Gastrocnemius medialis (tissue), 4 donors: ENCODE data around the gene TMEM8B. TPM values are rescaled to one million over a fixed set of nuclear protein-coding genes. Genes with fewer than 3 reads are reported as not detected.

Experiments
- ATAC-seq, 2 donors: fragments of 150-250 bp; one replicate each; pipeline ENCODE4 v1.9.1; 2016
- DNase-seq, 2 donors: peaks; one replicate each; pipeline ENCODE4 v3.0.0-alpha.2; 2019
- H3K27ac ChIP-seq, 4 donors: fragments of 200-600 bp; sonication (generic); 1 replicate in 1 of 4; 2 replicates in 3 of 4; pipeline ENCODE4 v1.5.1; 2016 to 2018; ENCODE audit warnings: mild to moderate bottlenecking in 2 of 4, moderate library complexity in 1 of 4
- H3K27me3 ChIP-seq, 3 donors: fragments of 200-600 bp; sonication (generic) in 2 of 3; 1 replicate in 1 of 3; 2 replicates in 2 of 3; pipeline versions ENCODE4 v1.5.1 to v1.6.0; 2016 to 2019; ENCODE audit warnings: mild to moderate bottlenecking in 1 of 3, moderate library complexity in 1 of 3
- H3K36me3 ChIP-seq, 2 donors: fragments of 200-600 bp; sonication (generic) in 1 of 2; one replicate each; pipeline ENCODE4 v1.5.1; 2017 to 2018
- H3K4me1 ChIP-seq, 2 donors: fragments of 200-600 bp; sonication (generic) in 1 of 2; one replicate each; pipeline ENCODE4 v1.5.1; 2016 to 2017; ENCODE audit warnings: mild to moderate bottlenecking in 2 of 2
- H3K4me3 ChIP-seq, 4 donors: fragments of 200-600 bp; sonication (generic) in 3 of 4; 1 replicate in 1 of 4; 2 replicates in 3 of 4; pipeline ENCODE4 v1.5.1; 2016 to 2019; ENCODE audit warnings: mild to moderate bottlenecking in 2 of 4
- H3K9me3 ChIP-seq, 3 donors: fragments of 200-600 bp; sonication (generic) in 2 of 3; 1 replicate in 1 of 3; 2 replicates in 2 of 3; pipeline ENCODE4 v1.5.1; 2016 to 2019
- CTCF ChIP-seq, 5 experiments: fragments of 450-650 bp in 3 of 5; fragments of 200-600 bp in 2 of 5; sonication (generic) in 2 of 5; IDR thresholded peaks in 4 of 5; conservative IDR thresholded peaks in 1 of 5; 1 replicate in 4 of 5; 2 replicates in 1 of 5; pipeline ENCODE4 v1.5.1; 2016 to 2019; ENCODE audit warnings: antibody characterized with exemption in 5 of 5, mild to moderate bottlenecking in 3 of 5, moderate library complexity in 3 of 5
- POLR2A ChIP-seq, 2 donors: fragments of 450-650 bp; IDR thresholded peaks; one replicate each; pipeline ENCODE4 v1.6.1; 2017; ENCODE audit warnings: antibody characterized with exemption in 2 of 2, mild to moderate bottlenecking in 2 of 2, moderate library complexity in 2 of 2
- in situ Hi-C, 4 donors: fragments of 200-750 bp; cut with MboI; loops; one replicate each; pipeline versions ENCODE4 v1.15.0 to v1.8.0; 2017; ENCODE audit warnings: low sequenced_read_pairs in 4 of 4
- intact Hi-C: fragments of 100-400 bp; cut with DNase I; formaldehyde crosslinking; loops from one replicate; pipeline ENCODE4 v1.15.1; 2023; ENCODE audit warnings: low total_unique reads
- total RNA-seq, 4 donors: library from RNA; depleted of rRNA; stranded (reverse); fragments of >200 nt; gene quantifications; one replicate each; pipeline versions ENCODE4 v1.1.0 to v1.2.3, GENCODE V29; 2016

The TMEM8B gene
- total RNA-seq, 4 donors from 2014 or later = 1.9 to 6.4 (median 6.1) TPM

GRCh38 chr9:35790025-35790384, 39.0 kb upstream of the TMEM8B start:
- in situ Hi-C loops = loop anchor here in 2 of 4 donors (5.0 to 10.0 kb wide), 2 partner anchors 85 to 92 kb away; partner anchors contain the start of gene OR13J1 (in 1 of the 2)

GRCh38 chr9:35790385-35791296, 38.4 kb upstream of the TMEM8B start:
- peak; percentile 63 to 71 for DNase-seq
- Histone ChIP-seq H3K4me3 (peak overlapping the region; percentile 67 to 73 (median 69)), H3K36me3 (no peaks in the 10 kb centered on the region), H3K27me3 (no peaks in the 10 kb centered on the region), H3K27ac (peak overlapping the region; percentile 81 to 88 (median 84)), H3K9me3 (no peaks in the 10 kb centered on the region), H3K4me1 (peaks cover 29 to 34% of the 10 kb centered on the region in 2 donors)
- TF ChIP-seq POLR2A (IDR thresholded peaks at IDR 0.05) = no peak
- peak; percentile 80 to 92 (median 85) for TF ChIP-seq CTCF (IDR thresholded peaks at IDR 0.05 in 4 of 5, conservative IDR thresholded peaks at IDR 0.05 in 1 of 5)
- peak; percentile 80 to 84 for ATAC-seq
- in situ Hi-C loops = loop anchor here in 2 of 4 donors (5.0 to 10.0 kb wide), 2 partner anchors 84 to 92 kb away; partner anchors contain the start of gene OR13J1 (in 1 of the 2)
- intact Hi-C loops = loop anchor here (1.0 kb wide), 3 partner anchors 22 to 92 kb away; partner anchors contain the start of gene SPAG8

More at GRCh38 chr9:35790025-35790384, 39.0 kb upstream of the TMEM8B start:
- Histone ChIP-seq H3K36me3 (no peaks in the 10 kb centered on the region), H3K27me3 (no peaks in the 10 kb centered on the region), H3K9me3 (no peaks in the 10 kb centered on the region), H3K27ac (no peak overlapping the region), H3K4me3 (no peak overlapping the region), H3K4me1 (peaks cover 29 to 34% of the 10 kb centered on the region in 2 donors)
- ATAC-seq (no peak), DNase-seq (no peak)
- no peak for TF ChIP-seq POLR2A (IDR thresholded peaks at IDR 0.05)
- TF ChIP-seq CTCF (IDR thresholded peaks at IDR 0.05 in 4 of 5, conservative IDR thresholded peaks at IDR 0.05 in 1 of 5) = no peak
- intact Hi-C loops = loop anchor here (1.0 kb wide), 2 partner anchors 36 to 92 kb away; no protein-coding TSS in a partner anchor

GRCh38 chr9:35791297-35791921, 37.6 kb upstream of the TMEM8B start, which contains the start of gene NPR2:
Gene NPR2 (plus strand): TSS chr9:35791591. CDS start chr9:35792409, 818 bp downstream.
- DNase-seq = peak in 1 of 2 donors; percentile 47
- no peak for TF ChIP-seq CTCF (IDR thresholded peaks at IDR 0.05 in 4 of 5, conservative IDR thresholded peaks at IDR 0.05 in 1 of 5)
- peak in 1 of 2 donors; percentile 38 for TF ChIP-seq POLR2A (IDR thresholded peaks at IDR 0.05)
- peak; percentile 57 to 64 for ATAC-seq
- Histone ChIP-seq H3K4me3 (peak within 1 kb of the TSS; percentile 67 to 73 (median 69)), H3K27ac (peak within 1 kb of the TSS; percentile 81 to 88 (median 84)), H3K27me3 (no peaks in the 10 kb centered on the region), H3K4me1 (peaks cover 29 to 34% of the 10 kb centered on the region in 2 donors), H3K36me3 (no peaks in the 10 kb centered on the region), H3K9me3 (no peaks in the 10 kb centered on the region)
- in situ Hi-C loops (loop anchor here in 2 of 4 donors (5.0 to 10.0 kb wide), 2 partner anchors 83 to 91 kb away; partner anchors contain the start of gene OR13J1 (in 1 of the 2)), intact Hi-C loops (loop anchor here (1.0 kb wide), 1 partner anchor 21 kb away; the partner anchor contains the start of gene SPAG8)

GRCh38 chr9:35792024-35792813, 36.8 kb upstream of the TMEM8B start:
- Histone ChIP-seq H3K4me1 (peaks cover 29 to 34% of the 10 kb centered on the region in 2 donors), H3K36me3 (no peaks in the 10 kb centered on the region), H3K9me3 (no peaks in the 10 kb centered on the region), H3K27me3 (no peaks in the 10 kb centered on the region), H3K27ac (peak overlapping the region; percentile 81 to 88 (median 84)), H3K4me3 (peak overlapping the region; percentile 67 to 73 (median 69))
- ATAC-seq (no peak), DNase-seq (peak in 1 of 2 donors; percentile 31)
- in situ Hi-C loops (loop anchor here in 2 of 4 donors (5.0 to 10.0 kb wide), 2 partner anchors 83 to 90 kb away; partner anchors contain the start of gene OR13J1 (in 1 of the 2)), intact Hi-C loops (no loop called here)
- TF ChIP-seq CTCF (IDR thresholded peaks at IDR 0.05 in 4 of 5, conservative IDR thresholded peaks at IDR 0.05 in 1 of 5) (no peak), POLR2A (IDR thresholded peaks at IDR 0.05) (no peak)
